GM21529 (cell line): ENCODE measurements around the gene SELP.

Source experiments
- ATAC-seq: cut with Tn5 transposase; IDR thresholded peaks from one replicate; pipeline ENCODE4 v1.9.1; 2021; ENCODE audit not compliant: unreplicated experiment

Gene SELP

GRCh38 chr1:169577981-169578738 is 51.8 kb downstream of the SELP start:
- ATAC-seq, result no peak

DNA sequence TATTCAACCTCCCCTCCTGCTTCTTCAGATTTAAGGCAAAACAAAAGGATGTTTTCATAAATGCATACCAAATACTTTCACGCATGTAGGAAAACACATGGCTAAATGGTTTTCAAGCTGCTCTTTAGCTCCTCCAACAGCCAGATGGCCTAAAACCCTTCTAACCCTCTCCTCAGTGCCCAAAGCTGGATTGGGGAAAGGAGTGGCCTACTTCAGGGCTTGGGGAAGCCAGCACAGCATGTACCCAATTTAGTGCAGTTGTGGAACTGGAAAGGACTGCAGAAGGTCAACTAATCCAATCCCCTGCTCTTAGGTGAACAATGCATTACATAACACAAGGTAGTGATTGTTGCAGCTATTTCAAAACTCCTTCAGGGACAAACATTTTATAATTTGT is 53.0 kb downstream of the SELP start:
- ATAC-seq, result no peak

DNA sequence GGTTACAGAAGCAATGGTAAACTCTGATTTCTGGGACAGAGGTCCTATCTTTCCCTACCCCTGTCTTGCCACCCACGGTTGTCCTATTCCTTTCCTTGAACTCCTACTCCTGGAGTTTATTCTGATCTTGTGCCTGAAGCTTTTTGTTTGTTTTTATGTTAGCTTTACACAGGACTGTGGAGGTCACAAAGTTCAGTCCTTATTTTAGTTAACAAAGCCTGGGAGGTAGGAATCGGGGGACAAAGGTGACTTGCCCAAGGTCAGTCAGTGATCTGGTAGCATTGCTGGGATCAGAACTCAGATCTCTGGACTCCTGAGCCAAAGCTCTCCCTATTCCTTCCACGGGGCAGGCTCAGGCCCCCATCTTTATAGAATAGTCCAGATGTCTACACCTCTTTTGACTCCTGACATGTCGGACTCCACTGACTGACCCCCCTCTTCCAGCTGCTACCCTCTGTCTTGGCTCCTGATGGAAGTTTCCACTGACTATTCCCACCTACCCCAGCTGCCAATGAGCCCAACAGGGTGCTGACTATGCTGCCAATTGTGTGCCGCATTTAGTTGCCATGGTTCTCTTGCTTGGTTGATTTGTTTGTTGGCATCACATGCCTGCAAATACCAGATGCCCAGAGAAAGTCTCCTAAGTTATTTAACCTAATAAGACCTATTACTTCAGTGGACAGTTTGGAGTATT is 53.5 kb downstream of the SELP start:
- ATAC-seq, result no peak

GRCh38 chr1:169574336-169574735 is 55.6 kb downstream of the SELP start:
- no peak for ATAC-seq

DNA sequence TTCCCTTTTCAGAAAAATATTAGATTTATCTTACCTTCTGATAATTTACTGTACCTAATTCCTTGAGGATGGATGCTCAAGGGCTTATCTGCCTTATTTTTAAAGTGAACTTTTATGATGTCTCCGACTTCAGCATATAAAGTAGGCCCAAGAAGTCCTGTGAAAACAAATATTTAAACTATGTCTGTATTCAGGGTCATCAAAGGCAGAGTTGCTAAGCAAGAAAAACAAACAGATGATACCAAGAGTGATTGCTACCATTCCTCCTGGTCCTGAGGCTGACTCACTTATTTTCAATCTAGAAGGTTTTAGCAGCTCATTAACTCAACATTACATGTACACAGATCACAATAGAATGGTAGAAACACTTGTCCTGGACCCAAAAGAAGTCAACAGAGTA is 57.7 kb downstream of the SELP start:
- ATAC-seq, result no peak

GRCh38 chr1:169571450-169571849 is 58.5 kb downstream of the SELP start:
- no peak for ATAC-seq

- ATAC-seq, result no peak
Observed at GRCh38 chr1:169570172-169570574, 59.8 kb downstream of the SELP start.

GRCh38 chr1:169568497-169568896 is 61.4 kb downstream of the SELP start:
- ATAC-seq, result no peak

DNA sequence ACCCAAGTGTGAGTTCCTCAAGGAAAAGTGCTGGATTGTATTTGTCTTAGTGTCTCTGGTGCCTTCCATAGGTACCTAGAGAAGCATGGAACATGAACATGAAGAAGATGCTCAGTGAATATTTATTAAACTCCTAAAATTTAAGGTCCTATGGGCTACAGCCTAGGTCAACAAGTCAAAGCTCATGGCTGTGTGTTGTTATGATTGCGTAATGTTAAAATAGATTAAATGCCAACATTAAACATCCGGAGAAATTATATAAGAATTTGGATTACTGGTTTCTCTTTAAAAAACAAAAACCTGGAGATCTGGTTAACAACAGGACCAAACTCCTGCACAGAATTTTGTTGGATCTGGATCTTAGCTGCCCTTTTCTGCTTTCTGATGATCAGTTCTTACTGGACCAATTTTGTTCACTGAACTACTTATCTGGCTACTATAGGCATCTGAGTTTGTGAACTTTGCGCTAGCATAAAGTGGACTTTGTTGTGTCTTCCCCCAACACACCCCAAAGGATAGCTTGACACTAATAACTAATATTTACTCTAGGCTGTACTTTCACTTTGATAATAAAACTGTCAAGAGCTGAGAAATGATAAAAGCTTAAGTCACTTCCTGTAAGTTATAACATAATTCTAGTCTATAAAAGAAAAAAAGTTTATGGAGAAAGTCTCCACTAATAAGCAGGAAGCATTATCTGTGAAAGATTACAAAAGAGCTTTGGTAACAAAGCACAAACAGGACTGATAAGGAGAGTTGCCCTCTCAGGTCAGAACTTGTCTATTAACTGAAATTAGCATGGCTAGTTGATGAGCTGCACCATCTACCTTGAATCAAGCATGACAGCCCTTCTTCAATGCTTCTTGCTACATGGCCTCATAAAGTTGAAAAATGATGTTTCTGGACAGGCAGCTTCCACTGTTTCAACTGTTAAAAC is 64.3 kb downstream of the SELP start:
- no peak for ATAC-seq

GRCh38 chr1:169563650-169564049 is 66.3 kb downstream of the SELP start:
- ATAC-seq, result no peak

DNA sequence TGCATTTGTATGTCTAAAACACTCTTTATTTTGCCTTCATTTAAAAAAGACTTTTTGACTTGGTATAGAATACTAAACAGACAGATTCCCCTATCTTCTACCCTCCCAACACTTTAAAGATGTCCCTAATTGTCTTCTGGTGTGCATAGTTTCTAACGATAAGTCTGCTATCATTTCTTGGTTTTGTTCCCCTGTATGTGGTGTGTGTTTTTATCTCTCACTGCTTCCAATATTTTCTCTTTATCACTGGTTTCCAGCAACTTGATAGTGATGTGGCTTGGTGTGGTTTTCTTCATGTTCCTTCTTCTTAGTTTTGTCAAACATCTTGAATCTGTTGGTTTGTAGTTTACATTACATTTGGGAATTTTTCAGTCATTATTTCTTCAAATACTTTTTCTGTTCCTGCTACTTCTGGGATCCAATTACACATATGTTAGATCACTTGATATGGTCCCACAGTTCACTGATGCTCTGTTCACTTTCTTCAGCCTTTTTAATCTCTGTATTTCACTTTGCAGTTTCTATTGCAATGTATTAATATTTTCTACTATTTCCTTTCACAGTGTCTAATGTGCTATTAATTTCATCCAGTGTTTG is 66.8 kb downstream of the SELP start:
- no peak for ATAC-seq

DNA sequence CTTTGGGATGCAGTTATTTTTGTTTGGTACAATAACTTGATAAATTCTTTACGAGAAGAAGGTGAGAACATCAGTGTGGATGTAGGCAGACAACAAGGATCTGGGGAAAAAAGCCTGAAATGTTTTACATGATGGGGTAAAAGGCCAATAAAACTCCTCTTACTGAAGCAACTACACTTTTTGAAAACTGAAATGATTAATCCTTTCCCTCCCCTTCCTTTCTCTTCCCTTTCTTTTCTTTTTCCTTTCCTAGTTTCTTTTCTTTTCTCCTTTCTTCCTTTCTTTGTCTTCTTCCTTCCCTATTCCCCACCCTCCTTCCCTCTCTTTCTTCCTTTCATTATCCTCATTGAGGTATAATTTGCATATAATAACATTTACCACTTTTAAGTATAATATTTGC is 68.2 kb downstream of the SELP start:
- ATAC-seq, result no peak

- ATAC-seq, result no peak
Observed at GRCh38 chr1:169557131-169557530, 72.8 kb downstream of the SELP start.

- ATAC-seq, result peak; percentile 70
Observed at GRCh38 chr1:169550294-169550693, 79.6 kb downstream of the SELP start.

DNA sequence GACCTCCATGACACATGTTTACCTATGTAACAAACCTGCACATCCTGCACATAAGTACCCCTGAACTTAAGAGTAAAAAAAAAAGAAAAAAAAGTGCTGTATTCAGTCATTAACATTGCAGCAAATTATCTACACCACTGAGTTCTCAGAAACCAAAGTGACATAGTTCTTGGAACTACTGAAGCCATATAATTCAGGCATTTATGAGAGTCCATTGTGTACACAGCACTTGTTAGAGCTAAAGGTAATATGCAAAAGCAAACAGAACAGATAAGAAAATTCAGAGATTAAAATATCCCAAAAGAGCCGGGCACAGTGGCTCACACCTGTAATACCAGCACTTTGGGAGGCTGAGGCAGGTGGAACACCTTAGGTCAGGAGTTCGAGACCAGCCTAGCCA is 81.6 kb downstream of the SELP start:
- ATAC-seq, result no peak

DNA sequence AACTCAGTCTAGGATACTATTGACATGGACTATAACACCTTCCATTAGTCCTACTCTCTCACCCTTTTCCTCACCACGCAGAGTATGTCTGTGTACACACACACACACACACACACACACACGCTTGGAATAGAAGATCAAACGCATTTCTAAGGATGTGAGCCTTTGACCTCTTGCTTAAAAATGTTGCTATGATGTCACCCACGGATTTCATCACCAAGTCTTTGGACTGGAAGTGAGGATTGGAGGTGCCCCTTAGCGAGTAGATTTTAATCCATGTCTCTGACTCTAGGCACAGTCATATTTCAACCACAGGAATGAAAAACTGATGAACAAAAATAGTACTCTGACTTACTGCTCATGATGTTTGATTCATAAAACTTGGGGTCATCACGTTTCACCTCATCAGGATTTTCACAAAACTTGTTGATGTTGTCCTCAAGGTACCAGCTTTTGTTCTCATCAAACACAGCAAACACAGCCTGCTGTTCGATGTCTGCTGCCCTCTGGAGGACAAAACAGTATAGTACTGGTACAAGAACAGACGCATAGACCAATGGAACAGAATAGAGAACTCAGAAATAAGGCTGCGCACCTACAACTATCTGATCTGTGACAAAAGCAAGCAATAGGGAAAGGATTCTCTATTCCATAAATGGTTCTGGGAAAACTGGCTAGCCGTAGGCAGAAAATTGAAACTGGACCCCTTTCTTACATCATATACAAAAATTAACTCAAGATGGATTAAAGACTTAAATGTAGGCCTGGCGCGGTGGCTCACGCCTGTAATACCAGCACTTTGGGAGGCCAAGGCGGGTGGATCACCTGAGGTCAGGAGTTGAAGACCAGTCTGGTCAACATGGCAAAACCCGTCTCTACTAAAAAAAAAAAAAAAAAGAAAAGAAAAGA is 83.6 kb downstream of the SELP start:
- ATAC-seq, result peak; percentile 90

GRCh38 chr1:169545472-169545871 is 84.5 kb downstream of the SELP start:
- ATAC-seq, result no peak

DNA sequence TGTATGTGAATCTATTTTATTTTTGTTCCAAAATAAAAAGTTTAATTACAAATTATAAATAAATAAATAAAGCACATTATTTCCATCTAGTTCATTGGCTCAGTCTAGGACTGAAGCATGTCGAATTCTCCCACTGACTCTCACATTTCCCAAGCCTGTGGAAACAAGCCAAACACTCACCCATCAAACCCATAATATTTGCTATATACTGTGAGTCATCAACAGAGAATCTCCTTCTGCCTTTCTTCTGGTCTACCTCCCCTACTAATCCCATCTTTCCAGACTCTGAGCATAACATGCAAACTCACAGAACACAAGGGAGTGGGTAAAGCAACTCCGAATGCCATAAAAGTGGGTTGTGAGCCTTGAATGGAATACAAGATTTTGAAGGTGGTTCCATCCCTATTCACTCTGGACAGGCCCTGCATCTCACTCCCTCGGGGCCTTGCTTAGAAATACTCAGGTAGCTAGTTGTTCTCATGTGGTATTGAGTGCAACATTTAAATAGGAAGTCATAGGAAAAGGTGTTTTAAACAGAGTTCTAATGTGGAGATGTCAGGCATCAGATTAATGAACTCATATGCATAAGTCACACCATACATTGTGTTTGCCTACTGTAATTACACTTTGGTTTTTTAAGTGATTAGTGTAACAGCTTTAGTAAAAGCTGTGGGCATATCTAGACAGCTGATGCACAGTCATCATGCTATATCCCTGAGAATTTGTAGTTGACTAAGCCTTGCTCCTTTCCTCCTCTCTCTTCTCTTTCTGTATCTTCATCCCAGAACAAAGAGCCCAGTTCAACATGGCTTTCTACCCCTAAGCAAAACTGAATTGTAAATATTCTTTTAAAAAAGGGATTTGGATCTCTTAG is 90.7 kb downstream of the SELP start:
- ATAC-seq, result no peak
